Measurements from ENCODE around the gene TP53I13. TPM values are rescaled to one million over a fixed set of nuclear protein-coding genes. Genes with fewer than 3 reads are reported as not detected.

The TP53I13 gene
- total RNA-seq, 1 experiment from 2014 or later: 71.5 TPM

DNA sequence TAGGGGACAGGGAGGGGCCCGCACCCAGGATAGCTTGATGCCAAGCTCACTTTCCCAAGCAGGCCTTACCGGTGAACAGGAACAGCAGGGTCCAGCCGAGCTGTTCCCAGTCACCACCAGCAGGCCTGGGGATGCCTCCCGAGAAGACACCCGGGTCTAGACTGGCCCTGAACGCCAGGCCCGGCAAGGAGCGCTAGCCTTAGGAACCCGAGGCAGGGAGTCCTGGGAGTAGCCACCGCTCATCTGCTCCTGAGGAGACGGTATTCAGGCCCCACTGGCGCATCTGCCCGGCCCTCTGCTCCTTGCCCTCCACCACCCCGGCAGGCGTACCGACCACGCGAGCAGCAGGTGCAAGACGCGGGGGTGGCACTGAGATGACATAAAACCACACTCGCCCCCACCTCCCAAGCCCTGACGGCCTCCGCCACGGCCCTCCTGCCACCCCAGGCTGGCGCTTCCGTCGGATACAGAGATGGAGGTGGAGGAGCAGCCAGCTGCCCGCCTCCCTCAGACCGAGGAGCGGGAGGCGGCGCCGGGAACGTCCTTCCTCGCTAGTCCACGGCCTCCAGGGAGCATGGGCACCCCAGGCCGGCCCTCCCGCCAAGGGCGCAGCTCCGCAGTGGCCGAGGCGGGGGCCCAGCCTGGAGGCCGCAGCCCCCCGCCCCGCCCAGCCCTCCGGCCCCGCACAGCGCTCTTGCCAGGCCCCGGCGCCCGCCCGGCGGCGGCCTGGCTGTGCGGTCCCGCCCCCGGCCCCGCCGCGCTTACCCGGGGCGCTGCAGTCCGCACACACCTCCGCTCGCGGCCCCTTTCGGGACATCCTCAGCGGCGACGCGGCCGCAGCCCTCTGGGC is 20.3 kb downstream of the TP53I13 start:
- in situ Hi-C loops (cut with HindIII; ENCODE audit: low pct_unique_long_range_greater_than_20kb, low sequenced_read_pairs): no loop called here
- peak; percentile 4 for DNase-seq (ENCODE audit: low read depth, low spot score)

DNA sequence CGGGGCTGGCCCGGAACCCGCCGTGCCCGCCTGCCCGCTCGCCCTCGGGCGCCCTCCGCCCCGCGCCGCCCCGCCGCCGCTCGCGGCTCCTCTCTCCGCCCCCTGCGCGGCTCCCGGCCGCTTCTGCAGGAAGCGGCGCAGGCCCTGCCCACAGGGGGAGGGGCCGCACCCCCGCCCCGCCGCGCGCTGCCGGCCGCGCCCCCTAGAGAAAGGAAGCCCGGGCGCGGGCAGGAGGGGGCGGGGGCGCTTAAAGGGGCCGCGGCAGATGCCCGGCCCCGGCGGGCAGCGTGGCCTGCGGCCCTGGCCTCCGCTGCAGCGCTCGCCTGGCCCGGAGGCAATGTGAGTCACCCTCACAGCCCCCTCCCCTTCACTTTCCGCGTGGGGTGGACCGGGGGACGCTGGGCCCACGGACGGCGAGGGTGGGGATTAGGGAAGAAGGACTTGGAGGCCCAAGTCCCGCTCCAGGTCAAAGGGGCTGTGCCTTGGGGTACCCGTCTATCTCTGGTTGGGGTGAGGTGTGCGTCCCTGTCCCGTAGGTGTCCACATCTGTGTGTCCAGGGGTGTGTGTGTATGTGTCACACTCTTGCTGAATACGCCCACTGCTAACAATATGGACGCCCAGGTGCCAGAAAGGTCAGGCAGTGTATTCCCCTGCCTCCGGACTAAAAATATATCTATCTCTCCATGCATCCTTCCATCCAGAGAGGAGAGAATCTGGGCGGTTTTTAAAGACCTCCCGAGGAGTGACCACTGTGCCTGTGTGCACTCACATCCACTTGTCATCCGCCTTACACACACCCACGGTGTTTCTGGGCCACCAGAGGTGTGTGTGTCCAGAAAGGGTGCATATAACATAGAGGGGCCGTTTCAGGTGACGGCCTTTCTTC is 21.3 kb downstream of the TP53I13 start, which contains the start of gene GIT1:
TSS of gene GIT1 (minus strand) at position 125 of the 887 bp plus-strand sequence. CDS start 270 bp downstream, outside the sequence.
- peak; percentile 79 for DNase-seq (ENCODE audit: low read depth, low spot score)
- in situ Hi-C loops (cut with HindIII; ENCODE audit: low pct_unique_long_range_greater_than_20kb, low sequenced_read_pairs): no loop called here

DNA sequence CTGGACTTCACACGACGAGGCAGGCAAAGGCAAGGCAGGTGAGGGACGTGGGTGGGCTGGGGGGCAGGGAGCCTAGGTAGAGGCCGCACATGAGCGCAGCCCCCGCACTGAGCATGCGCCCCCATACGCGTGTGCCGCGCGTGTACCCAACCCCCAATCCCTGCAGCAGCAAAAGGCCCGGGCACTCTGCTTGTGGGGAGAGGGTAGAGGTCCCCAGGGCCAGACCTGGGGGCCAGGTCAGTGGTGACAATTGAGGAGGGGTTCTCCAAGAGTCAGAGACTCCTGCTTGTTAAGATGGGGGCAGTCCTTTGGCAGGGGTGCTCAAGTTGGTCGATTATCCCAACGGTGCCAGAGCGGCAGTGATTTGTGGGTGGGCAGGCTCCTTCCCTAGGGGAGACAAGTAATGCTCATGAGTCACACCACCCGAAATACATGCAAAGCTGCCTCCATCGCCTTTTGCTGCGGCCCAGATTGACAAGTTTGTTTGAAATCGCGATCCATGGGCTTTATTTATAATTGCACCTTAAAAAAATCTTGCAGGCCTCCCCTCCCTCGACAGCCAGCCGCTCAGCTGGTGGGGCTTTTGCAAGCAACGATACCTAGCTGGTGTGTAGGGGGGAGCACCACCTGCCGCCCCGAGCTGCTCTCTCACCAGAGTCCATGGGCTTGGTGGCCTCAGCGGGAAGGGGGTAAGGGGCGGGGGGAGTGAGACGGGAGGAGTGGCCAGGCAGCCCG is 22.1 kb downstream of the TP53I13 start:
- in situ Hi-C loops (cut with HindIII; ENCODE audit: low pct_unique_long_range_greater_than_20kb, low sequenced_read_pairs): no loop called here
- DNase-seq (ENCODE audit: low read depth, low spot score): peak; percentile 21

DNA sequence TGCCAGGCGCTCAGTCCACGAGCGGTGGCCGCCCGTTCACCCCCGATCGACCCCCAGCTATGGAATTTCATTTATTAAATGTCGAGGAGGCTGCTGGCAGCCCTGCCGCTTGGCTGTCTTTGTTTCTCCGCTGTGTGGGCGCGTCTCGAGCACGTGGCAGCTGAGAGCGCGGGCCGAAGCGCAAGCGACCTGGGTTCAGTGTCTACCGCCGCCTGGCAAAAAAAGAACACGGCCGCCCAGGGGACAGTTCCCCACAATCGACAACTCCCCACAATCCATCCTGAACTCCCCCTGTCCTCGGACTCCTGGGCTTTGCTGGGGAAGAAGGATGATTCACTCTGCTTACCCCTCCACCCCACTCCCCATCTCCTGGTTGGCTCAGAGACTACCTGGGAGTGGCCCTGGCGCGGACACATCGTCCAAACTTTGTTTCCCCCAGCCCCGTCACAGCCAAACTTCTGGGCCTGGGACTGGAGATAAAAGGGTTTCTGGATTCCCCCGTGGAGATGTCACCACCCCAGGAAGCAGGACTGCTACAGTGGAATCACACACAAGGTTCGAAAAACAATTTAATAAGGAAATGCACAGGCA is 22.7 kb downstream of the TP53I13 start:
- no peak for DNase-seq (ENCODE audit: low read depth, low spot score)
- in situ Hi-C loops (cut with HindIII; ENCODE audit: low pct_unique_long_range_greater_than_20kb, low sequenced_read_pairs): no loop called here

DNA sequence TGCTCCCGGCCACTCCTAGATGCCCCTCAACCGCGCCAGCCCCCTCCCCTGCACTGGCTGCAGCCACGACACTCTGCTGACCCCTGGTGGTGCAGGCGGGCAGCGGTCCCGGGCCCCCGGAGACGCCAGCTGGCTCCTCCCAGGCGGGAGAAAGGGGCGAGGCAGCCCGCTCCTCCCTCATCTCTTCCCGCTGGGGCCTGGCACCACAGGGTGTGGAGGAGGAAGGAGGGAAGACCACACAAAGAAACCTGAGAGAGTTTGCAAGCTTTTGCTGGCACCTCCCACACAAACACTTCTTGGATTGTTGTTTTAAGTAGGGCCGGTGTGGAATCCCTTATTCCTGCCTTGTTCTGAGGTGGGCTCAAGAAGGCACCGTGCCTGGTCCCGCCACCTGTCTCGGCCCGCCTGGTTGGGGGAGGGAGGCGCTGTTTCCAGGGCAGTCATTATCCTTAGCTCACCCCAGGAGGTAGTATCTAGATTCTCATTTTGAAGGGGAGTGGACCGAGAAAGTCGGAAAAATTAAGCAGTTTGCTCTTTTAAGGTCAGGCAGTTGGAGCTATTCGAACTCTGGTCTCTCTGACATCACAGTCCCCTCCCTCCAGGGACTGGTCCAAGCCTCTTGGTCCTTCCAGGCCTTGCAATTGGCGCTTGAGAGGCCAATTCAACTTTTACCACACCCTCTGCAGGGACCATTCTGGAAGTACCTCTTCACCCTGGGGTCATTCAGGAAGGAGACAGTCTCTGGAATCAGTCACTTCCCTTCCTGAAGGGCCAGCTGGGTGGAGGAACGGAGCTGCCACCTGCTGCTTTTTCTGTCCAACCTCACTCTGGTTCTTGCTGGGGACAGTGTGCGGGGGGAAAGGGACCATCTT is 23.5 kb downstream of the TP53I13 start:
- peak; percentile 85 for DNase-seq (ENCODE audit: low read depth, low spot score)

DNA sequence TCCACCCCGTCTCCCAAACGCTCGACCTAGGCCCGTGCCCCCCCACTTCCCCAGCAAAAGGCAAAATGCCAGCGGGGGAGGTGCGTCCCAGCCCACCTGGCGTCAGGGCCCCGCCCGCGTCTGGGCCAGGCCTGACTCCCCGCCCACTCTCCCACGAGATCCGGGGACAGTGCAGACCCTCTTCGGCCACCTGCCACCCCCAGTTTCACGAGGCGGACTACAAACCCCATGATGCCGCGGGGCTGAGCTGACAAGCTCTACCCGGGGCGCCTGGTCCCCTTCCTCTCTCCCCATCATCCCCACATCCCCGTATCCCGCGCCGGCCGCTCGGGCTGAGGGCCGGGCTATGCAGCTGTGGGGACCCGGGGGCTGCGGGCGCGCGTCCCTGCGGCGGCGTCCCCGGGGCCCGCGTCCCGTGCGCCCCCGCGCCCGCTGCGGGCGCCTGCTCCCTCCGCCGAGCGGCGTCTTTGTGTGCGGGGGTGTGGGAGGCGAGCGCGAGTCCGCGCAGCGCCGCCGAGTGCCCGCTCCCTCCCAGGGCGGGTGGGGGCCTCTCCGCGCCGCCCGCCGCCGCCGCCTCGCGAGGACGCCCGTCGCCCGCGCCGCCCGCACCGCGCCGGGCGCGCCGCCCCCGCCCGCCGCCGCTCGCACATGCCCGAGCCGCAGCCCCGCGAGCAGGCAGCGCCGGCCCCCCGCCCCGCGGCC is 24.5 kb downstream of the TP53I13 start, which contains the start of gene ANKRD13B:
TSS of gene ANKRD13B (plus strand) at position 283 of the 702 bp plus-strand sequence. CDS start 490 bp downstream, outside the sequence.
- DNase-seq (ENCODE audit: low read depth, low spot score): peak; percentile 12

More for the DNA sequence above, 23.5 kb downstream of the TP53I13 start:
- in situ Hi-C loops (cut with HindIII; ENCODE audit: low pct_unique_long_range_greater_than_20kb, low sequenced_read_pairs): no loop called here

DNA sequence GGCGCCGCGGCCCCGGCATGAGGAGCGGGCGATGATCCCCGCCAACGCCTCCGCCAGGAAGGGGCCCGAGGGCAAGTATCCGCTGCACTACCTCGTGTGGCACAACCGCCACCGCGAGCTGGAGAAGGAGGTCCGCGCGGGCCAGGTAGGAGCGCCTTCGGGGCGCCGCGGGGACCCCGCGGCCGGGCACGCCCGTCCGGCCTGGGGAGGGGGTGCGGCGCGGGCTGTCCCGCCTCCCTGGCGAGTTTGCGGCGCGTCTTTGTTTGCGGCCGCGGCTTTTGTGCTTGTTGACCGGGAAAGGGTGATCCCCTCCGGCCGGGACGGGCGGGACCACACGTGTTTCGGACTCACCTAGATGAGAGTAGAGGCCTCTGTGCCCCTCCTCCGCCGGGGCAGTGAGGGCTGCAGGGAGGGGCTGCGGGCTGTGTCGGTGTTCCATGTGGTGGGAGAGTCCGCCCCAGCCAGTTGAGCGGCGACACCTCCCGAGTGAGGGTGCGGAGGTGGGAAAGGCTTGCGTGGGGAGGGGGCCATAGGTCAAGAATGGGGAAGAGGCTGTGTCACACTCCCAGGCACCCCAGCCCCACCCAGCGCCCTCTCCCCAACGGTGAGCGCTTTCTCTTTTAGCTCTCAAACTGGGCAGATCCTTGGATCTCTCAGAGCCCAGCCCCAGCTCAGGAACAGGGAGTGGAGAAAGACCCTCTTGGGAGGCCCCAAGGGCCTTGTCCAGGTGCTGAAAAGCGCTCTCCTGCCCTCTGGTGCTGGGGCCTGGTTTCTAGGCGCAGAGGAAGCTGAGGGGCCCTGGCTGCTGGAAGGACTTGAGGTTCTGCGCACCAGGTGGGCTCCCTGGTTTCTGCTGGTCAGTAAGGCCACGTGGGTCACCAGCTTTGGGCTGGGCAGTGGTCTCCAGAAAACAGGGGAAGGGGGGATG is 25.4 kb downstream of the TP53I13 start:
- DNase-seq (ENCODE audit: low read depth, low spot score): no peak
- in situ Hi-C loops (cut with HindIII; ENCODE audit: low pct_unique_long_range_greater_than_20kb, low sequenced_read_pairs): no loop called here

More for the DNA sequence above, 24.5 kb downstream of the TP53I13 start, which contains the start of gene ANKRD13B:
- in situ Hi-C loops (cut with HindIII; ENCODE audit: low pct_unique_long_range_greater_than_20kb, low sequenced_read_pairs): no loop called here

DNA sequence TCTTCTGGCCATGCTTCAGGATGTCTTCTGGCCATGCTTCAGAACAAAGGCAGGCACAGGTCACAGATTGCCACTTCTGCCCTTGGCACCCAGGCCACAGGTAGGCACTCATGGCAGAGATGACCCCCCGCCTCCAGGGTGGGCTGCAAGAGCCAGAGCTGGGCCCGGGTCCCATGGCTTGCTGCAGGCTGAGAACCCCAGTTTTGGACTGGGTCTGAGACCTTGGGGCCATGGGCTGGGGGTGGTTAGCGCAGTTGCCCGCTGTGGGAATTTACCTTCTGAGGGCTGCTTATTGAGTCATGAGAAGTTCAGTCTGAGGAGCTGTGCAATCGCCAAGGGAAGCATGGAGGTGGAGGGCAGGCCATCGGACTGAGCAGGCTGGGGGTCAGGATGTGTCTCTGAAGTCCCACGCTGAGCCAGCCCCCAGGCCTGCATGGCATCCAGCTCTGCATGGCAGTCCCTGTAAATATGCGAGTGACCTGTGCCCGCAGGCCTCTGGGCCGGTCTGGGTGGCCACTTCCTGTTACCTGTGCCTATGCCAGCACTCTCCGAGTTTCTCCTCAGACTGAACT is 26.1 kb downstream of the TP53I13 start:
- in situ Hi-C loops (cut with HindIII; ENCODE audit: low pct_unique_long_range_greater_than_20kb, low sequenced_read_pairs): no loop called here
- no peak for DNase-seq (ENCODE audit: low read depth, low spot score)

DNA sequence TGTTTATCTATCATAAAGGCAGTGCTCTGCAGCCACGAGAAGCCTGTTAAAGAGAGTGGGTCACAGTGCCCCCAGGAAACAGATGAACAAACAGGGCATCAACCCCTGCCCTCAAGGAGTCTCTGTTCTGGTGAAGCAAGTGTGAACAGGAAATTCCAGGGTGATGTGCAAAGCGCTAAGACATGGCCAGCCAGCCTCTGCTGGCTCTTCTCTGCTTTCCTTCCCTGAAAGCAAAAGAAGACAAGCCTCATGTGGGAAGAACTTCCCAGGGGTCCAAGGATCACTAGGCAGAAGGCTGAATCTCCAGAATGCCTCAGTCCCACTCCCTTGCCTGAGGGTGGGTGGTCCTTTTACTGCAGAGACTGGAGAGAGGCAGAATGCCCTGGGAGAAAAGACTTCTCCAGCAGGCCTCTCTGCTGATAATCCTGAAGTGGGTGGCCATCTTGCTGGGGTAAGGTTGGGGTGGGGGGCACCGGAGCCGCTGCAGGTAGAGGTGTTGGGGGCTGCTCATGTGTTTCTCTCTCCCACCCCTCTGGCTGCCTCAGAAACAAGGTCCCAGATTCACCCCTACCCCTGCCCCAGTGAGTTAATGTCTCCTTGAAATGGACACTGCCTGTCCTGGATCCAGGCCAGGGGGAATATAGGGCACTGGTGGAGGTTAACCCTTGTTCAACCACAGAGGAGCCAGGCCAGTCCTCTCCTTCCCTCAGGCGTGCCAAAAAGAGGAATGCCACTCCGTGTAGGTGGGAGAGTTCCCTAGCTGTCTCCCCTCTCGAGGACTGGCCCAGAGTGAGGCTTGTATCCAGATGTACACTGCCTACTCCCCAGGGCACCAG is 26.8 kb downstream of the TP53I13 start:
- DNase-seq (ENCODE audit: low read depth, low spot score): no peak
- in situ Hi-C loops (cut with HindIII; ENCODE audit: low pct_unique_long_range_greater_than_20kb, low sequenced_read_pairs): no loop called here

DNA sequence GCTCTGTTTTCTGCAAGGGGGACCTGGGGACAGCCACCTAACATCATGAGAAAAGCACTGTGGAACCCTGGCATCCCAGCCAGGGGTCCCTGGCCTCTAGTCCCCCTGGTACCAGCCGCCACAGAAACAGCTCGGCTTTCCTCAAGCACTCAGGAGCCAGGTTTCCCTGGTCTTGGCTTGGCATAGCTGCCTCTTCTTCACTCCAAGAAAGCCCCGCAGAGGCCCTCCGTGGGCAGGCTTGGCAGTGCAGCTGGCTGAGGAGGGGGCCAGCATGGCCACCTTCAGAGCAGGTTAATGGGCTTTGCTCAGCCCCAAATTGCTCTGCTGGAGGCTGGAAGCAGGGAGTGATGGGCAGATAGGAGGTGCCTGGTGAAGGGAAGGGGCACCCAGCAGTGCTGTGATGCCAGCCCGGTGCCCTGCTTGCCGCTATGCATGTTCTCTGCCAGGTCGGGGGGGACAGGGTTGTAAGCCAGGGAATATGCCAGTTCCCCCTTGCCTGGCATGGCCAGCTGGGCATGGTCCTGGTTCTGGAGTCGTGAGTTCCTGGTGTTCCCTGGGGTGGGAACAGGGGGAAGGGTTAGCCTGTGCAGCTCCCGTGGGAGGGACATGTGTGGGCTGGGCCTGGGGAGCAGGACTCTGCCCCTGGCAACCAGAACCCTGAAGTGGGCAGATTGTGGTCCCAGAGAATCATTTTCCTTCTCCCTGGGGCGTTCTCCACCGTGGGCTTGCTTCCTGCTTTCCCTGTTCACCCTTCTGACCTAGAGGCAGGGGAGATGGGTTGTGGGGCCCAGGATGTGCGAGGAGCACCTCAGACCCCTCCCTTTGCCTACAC is 27.7 kb downstream of the TP53I13 start:
- in situ Hi-C loops (cut with HindIII; ENCODE audit: low pct_unique_long_range_greater_than_20kb, low sequenced_read_pairs): no loop called here

DNA sequence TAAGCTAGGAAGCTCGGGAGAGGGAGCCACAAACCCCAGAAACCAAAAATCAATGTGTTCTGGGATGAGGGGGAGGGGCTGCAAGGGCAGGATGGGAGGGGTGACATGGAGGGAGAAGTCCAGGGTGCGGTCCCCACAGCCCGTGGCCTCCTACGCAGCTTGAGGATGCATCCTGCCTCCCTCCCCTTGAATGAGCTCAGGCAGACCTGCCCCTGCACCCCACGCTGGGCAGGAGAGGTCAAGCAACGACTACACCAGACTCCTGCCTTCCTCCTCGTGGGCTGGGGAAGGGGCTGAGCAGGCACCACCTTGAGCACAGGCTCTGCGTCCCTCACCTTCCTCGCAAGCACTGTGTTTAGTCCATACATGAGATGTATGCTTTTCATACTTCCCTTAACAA is 28.3 kb downstream of the TP53I13 start:
- in situ Hi-C loops (cut with HindIII; ENCODE audit: low pct_unique_long_range_greater_than_20kb, low sequenced_read_pairs): no loop called here
- no peak for DNase-seq (ENCODE audit: low read depth, low spot score)

More for the DNA sequence above, 27.7 kb downstream of the TP53I13 start:
- no peak for DNase-seq (ENCODE audit: low read depth, low spot score)

DNA sequence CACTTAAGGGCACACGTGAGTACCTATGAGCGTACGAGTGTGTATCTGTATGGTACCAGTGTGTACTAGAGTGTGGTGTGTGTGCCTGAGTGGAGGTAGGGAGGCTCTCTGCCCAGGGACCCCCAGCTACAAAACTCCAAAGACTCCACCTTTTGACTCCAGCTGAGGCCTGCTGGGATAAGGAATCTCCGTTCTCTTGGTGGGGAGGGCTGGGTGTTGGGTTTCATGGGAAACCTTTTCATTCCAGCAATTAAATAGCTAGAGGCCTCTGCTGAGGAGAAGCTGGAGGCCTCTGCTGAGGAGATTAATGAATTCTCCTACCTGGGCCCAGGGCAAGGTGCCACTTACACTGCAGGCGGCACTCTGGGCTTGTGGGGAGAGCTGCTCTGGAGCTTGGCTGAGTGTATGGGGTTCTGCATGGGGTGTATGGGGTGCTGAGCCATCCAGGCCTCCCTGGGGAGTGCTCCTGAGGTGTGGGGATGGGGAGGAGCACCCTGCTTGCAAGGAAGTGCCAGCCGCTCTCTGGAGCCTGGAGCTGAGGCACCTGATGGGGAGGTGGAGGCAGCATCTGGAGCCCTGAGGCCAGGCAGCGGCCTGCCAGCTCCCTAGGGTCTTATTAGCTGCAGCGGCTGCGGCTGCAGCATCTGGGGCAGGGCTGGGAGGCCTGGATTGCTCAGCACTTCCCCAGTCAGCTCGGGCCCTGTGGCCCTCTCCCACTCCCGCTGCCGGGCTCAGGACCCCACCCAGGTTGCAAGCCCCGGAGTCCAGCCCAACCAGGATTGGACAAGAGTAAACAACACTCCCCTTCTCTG is 29.1 kb downstream of the TP53I13 start:
- in situ Hi-C loops (cut with HindIII; ENCODE audit: low pct_unique_long_range_greater_than_20kb, low sequenced_read_pairs): no loop called here
- DNase-seq (ENCODE audit: low read depth, low spot score): no peak

Data from SK-MEL-5 (cell line).